OCI-M2 (cell line): ENCODE data around the gene HELQ.

Experiments used
- DNase-seq: peaks from one replicate; lab custom pipeline; 2025; ENCODE audit not compliant: unreplicated experiment; lab: John Stamatoyannopoulos, UW

The HELQ gene

DNA sequence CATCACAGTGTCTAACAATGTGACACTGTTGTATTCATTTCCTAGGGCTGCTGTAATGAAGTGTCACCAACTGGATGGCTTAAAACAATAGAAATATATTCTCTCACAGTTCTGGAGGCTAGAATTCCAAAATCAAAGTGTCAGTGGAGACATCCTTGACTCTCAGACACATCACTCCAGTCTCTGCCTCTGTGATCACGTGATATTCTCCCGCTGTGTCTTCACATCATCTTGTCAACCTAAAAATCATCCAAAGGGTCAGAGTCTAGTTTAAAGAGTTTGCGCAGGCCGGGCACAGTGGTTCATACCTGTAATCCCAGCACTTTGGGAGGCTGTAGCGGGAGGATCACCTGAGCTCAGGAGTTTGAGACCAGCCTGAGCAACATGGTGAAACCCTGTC, 84.4 kb downstream of the HELQ start:
- DNase-seq = no peak

DNA sequence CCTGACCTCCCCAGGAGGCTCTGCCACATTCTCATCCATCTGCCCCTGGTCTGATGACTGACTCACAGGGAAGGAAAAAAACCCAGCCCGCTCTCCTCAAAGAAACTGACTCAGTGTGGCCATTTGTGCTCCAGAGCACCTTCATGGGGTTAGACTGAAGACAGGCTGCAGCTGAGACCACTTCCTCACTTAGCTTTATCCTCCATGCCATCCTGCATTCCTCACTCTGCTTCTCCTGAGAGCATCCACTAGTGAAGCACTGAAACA, 85.0 kb downstream of the HELQ start:
- no peak for DNase-seq

DNA sequence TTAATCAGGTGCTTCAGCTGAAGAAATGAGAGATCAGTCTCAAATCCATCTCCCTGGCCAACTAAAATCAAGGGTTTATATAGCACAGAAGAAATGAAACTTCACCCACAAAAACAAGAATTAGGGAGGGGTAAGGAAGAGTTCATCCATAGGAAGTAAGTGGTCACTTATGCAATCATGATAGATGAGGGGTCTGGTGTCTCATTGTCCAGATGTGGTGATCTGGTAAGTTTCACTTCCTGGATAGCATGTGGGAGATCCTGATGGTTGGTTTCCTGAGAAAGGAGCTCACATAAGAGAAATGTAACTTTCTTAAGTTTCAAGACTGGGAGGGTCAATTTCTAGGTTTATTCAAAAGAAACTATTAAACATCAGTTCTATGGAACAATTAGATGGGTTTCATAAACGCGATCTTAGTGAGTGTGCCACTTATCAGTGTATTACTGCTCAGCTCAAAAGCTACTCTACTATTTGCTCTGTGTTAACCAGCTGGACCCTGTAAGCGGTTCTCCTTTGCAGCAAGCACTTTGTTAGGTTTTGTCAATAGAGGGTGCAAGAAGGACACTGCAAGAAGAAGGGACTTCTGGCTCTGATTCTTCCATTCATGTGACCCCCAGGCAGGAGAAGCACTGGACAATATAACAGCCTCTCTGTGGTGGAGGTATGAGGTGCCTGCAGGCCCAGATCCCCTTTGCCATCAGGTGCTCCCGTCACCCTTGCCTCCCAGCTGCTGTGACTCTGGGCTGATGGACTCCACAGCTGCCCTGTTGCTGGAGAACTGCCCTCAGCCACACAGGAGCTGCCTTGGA, 85.6 kb downstream of the HELQ start:
- no peak for DNase-seq

- no peak for DNase-seq
Observed at GRCh38 chr4:83364312-83364711, 91.3 kb downstream of the HELQ start.

DNA sequence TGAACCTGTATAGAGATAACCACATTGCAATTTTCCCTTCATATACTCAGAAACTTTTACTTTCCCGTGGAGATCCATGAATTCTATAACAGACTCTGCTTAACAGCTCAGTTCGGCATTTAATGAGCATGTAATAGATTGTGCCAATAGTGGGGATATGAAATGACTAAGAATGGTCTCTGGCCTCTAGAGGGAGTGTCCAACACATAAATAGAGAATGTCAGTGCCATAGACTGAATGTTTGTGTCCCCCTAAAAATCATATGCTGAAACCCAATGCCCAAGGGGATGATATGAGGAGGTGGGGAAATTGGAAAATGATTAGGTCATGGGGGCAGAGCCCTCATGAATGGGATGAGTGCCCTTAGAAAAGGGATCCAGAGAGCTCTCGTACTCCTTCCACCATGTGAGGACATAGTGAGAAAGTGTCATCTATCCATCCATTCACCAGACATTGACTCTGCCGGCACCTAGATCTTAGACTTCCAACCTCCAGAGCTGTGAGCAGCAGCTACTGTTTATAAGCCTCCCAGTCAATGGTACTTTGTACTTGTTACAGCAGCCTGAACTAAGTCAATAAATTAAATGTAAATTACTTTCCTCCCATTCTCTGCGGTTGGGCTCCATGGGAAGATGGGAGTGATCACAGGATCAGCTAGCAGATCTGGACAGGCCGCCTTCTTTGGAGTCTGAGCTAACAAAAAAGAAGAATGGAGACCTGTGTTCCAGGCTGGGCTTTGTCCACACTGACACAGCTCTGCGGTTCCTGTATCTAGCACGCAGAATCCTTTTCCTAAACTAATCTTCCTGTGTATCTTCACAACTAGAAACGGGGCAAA, 92.9 kb downstream of the HELQ start:
- no peak for DNase-seq

DNA sequence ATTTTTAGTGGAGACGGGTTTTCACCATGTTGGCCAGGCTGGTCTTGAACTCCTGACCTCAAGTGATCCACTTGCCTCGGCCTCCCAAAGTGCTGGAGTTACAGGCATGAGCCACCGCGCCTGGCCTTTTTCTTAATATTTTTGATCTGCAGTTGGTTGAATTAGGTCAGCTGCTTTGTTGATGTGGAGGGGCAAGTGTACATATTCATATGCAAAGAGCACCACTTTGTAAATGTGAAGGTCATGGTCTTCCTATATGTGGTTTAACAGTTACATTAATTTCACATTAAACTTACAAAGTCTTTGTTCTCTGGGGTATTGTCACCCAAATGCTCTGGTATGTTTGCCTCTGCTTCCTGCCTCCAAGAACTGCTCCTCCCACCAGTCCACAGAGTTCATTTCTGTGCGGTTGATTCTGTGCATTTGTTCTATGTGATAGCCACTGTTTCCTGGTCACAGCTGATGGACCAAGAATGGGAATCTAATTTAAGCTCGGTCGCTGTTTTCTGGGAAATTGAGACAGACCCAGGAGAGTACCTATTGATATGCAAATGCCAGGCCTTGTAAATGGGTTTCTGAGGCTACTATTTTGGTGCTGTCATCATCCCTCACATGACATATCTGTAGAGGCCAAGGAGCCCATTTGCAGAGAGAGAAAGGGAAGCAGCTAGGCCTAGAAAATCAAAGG, 94.1 kb downstream of the HELQ start:
- no peak for DNase-seq

- no peak for DNase-seq
Observed at GRCh38 chr4:83360018-83360417, 95.6 kb downstream of the HELQ start.

GRCh38 chr4:83358410-83358809, 97.2 kb downstream of the HELQ start:
- DNase-seq = no peak
